Muscle layer of duodenum (tissue), 2 donors: ENCODE results near the gene STAG1.
"Not testable (repeated sequence)": the region's sequence is repeated elsewhere in the genome, so short reads cannot be mapped to it uniquely, and the experiment has no call there.

Experiments used
- H3K27ac ChIP-seq: one replicate; pipeline ENCODE4 v1.7.0; 2013; ENCODE audit warnings: mild to moderate bottlenecking, low read length
- H3K27me3 ChIP-seq: one replicate; pipeline ENCODE4 v1.7.0; 2013; ENCODE audit warnings: low read depth, mild to moderate bottlenecking, control low read depth, low read length
- H3K36me3 ChIP-seq, 2 donors: one replicate each; pipeline ENCODE4 v1.7.0; 2013; ENCODE audit warnings: low read length in 2 of 2, control low read depth in 1 of 2, mild to moderate bottlenecking in 1 of 2; ENCODE audit not compliant: insufficient read depth in 2 of 2, control insufficient read depth in 1 of 2
- H3K4me1 ChIP-seq, 2 donors: one replicate each; pipeline ENCODE4 v1.7.0; 2013; ENCODE audit warnings: low read length in 2 of 2, mild to moderate bottlenecking in 2 of 2, control low read depth in 1 of 2, moderate library complexity in 1 of 2; ENCODE audit not compliant: insufficient read depth in 2 of 2, control insufficient read depth in 1 of 2
- H3K4me3 ChIP-seq, 2 donors: one replicate each; pipeline ENCODE4 v1.7.0; 2013; ENCODE audit warnings: low read length in 2 of 2, low read depth in 1 of 2, mild to moderate bottlenecking in 1 of 2
- H3K9me3 ChIP-seq, 2 donors: one replicate each; pipeline ENCODE4 v1.7.0; 2013; ENCODE audit warnings: low read length in 2 of 2, control low read depth in 1 of 2, mild to moderate bottlenecking in 1 of 2; ENCODE audit not compliant: control insufficient read depth in 1 of 2
- donor health status: healthy.

STAG1 gene

DNA sequence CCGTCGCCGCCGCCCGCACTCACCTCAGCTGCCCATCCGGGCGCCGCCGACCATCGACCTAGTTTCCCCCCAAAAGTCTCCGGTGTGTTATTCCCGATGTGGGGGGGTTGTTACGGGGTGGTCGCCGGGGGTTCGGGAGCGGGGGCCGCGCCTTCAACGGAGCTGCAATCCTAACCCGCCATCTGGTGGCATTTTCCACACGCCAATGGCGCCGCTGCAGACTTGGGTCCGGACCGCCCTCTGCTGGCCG lies at the start of gene STAG1:
Gene STAG1, minus strand, starts transcription at position 207 of the 250 bp plus-strand sequence. CDS start 121,480 bp downstream, outside the sequence.
- Histone ChIP-seq H3K36me3 (peaks cover 0 to 19% of the 10 kb centered on the region in 2 donors), H3K4me1 (peaks cover 19 to 21% of the 10 kb centered on the region in 2 donors), H3K27me3 (no peaks in the 10 kb centered on the region), H3K27ac (peak within 1 kb of the TSS; percentile 95), H3K4me3 (peak within 1 kb of the TSS; percentile 73 to 94), H3K9me3 (no peaks in the 10 kb centered on the region)

GRCh38 chr3:136801146-136801545 lies 49.0 kb upstream of the STAG1 start:
- not testable (repeated sequence) for H3K27me3 ChIP-seq, H3K36me3 ChIP-seq, H3K27ac ChIP-seq, H3K9me3 ChIP-seq, H3K4me3 ChIP-seq, H3K4me1 ChIP-seq

- no peaks in the 10 kb centered on the region for H3K9me3 ChIP-seq
- no peak overlapping the region for H3K27ac ChIP-seq
- no peaks in the 10 kb centered on the region for H3K4me1 ChIP-seq
- H3K4me3 ChIP-seq, result no peak overlapping the region
- H3K36me3 ChIP-seq, result no peaks in the 10 kb centered on the region
- no peaks in the 10 kb centered on the region for H3K27me3 ChIP-seq
These were observed 40.6 kb upstream of the STAG1 start for GRCh38 chr3:136792556-136793330.

GRCh38 chr3:136790786-136791185 lies 38.6 kb upstream of the STAG1 start:
- H3K27me3 ChIP-seq, result no peaks in the 10 kb centered on the region
- peaks cover 0 to 13% of the 10 kb centered on the region in 2 donors for H3K4me1 ChIP-seq
- no peaks in the 10 kb centered on the region for H3K9me3 ChIP-seq
- no peak overlapping the region for H3K27ac ChIP-seq
- no peak overlapping the region for H3K4me3 ChIP-seq
- no peaks in the 10 kb centered on the region for H3K36me3 ChIP-seq

GRCh38 chr3:136789976-136790375 lies 37.8 kb upstream of the STAG1 start:
- Histone ChIP-seq H3K27me3 (no peaks in the 10 kb centered on the region), H3K4me3 (no peak overlapping the region), H3K27ac (no peak overlapping the region), H3K36me3 (no peaks in the 10 kb centered on the region), H3K9me3 (no peaks in the 10 kb centered on the region), H3K4me1 (peaks cover 0 to 13% of the 10 kb centered on the region in 2 donors)

- Histone ChIP-seq H3K27me3 (no peaks in the 10 kb centered on the region), H3K9me3 (no peaks in the 10 kb centered on the region), H3K27ac (no peak overlapping the region), H3K4me3 (no peak overlapping the region), H3K4me1 (peaks cover 0 to 13% of the 10 kb centered on the region in 2 donors), H3K36me3 (no peaks in the 10 kb centered on the region)
These were observed 36.0 kb upstream of the STAG1 start for GRCh38 chr3:136788154-136788553.

GRCh38 chr3:136787349-136787748 lies 35.2 kb upstream of the STAG1 start:
- H3K9me3 ChIP-seq, result no peaks in the 10 kb centered on the region
- no peaks in the 10 kb centered on the region for H3K27me3 ChIP-seq
- H3K4me3 ChIP-seq, result no peak overlapping the region
- H3K36me3 ChIP-seq, result no peaks in the 10 kb centered on the region
- H3K27ac ChIP-seq, result peak overlapping the region; percentile 11
- H3K4me1 ChIP-seq, result peaks cover 0 to 13% of the 10 kb centered on the region in 2 donors

GRCh38 chr3:136783708-136784191 lies 31.6 kb upstream of the STAG1 start:
- Histone ChIP-seq H3K27me3 (no peaks in the 10 kb centered on the region), H3K36me3 (no peaks in the 10 kb centered on the region), H3K9me3 (no peaks in the 10 kb centered on the region), H3K4me3 (no peak overlapping the region), H3K4me1 (peaks cover 0 to 13% of the 10 kb centered on the region in 2 donors), H3K27ac (no peak overlapping the region)

DNA sequence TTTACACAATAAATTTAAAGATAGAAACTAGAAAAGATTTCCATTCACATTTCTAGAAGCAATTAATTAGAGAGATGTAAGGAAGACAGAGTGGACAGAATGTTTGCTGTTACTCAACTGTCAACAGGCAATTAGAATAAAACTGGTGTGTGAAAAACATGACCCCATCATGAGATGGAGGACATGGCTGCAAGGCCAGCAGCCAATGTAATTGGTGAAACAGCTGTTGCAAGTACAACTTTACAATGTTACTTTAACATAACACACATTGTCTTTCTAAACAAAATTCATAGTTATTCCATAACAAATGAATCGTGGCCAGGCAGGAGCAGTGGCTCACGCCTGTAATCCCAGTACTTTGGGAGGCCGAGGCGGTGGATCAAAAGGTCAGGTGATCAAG lies 28.6 kb upstream of the STAG1 start:
- Histone ChIP-seq H3K36me3 (no peaks in the 10 kb centered on the region), H3K4me3 (no peak overlapping the region), H3K9me3 (no peaks in the 10 kb centered on the region), H3K4me1 (no peaks in the 10 kb centered on the region), H3K27ac (no peak overlapping the region), H3K27me3 (no peaks in the 10 kb centered on the region)

- Histone ChIP-seq H3K27me3 (no peaks in the 10 kb centered on the region), H3K4me1 (no peaks in the 10 kb centered on the region), H3K27ac (no peak overlapping the region), H3K9me3 (no peaks in the 10 kb centered on the region), H3K36me3 (no peaks in the 10 kb centered on the region), H3K4me3 (no peak overlapping the region)
These were observed 26.7 kb upstream of the STAG1 start for GRCh38 chr3:136778865-136779264.

DNA sequence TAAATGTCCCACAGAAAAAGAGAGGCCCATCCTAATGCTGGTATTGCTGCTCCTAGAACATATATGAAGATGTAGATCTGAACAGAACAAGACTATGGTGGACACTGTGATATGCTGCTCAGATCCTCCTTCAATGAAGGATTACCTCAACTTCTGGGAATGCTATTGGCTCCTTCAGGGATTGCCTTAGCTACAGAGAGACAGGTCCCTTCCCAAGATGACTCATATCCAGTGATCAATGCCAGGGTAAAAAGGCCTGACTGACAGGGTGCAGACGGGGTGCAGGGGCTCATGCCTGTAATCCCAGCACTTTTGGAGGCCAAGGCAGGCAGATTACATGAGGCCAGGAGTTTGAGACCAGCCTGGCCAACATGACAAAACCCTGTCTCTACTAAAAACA lies 20.5 kb upstream of the STAG1 start:
- H3K27ac ChIP-seq, result no peak overlapping the region
- H3K4me1 ChIP-seq, result no peaks in the 10 kb centered on the region
- no peaks in the 10 kb centered on the region for H3K36me3 ChIP-seq
- H3K9me3 ChIP-seq, result no peaks in the 10 kb centered on the region
- no peaks in the 10 kb centered on the region for H3K27me3 ChIP-seq
- H3K4me3 ChIP-seq, result no peak overlapping the region
